ENCODE measurements around the gene SMPX. TPM values are rescaled to one million over a fixed set of nuclear protein-coding genes. Genes with fewer than 3 reads are reported as not detected.

The SMPX gene
- total and polyA plus RNA-seq, 2 experiments from 2014 or later: not detected

GRCh38 chrX:21745756-21746155, 12.2 kb downstream of the SMPX start (continued):
- TF ChIP-seq REST (IDR thresholded peaks at IDR 0.05; ENCODE audit: unreplicated experiment) (no peak), POLR2AphosphoS5 (IDR thresholded peaks at IDR 0.05; ENCODE audit: low read depth) (no peak), CREB1 (CRISPR knock-in tag; IDR thresholded peaks at IDR 0.05; ENCODE audit: low read depth) (no peak), EZH2phosphoT487 (IDR thresholded peaks at IDR 0.05; ENCODE audit: unreplicated experiment) (no peak)

GRCh38 chrX:21744721-21745120, 13.2 kb downstream of the SMPX start:
- no peaks in the 10 kb centered on the region for H4K20me1 ChIP-seq (replicated peaks; ENCODE audit: insufficient read depth)
- no peak overlapping the region for H3K4me3 ChIP-seq
- no peaks in the 10 kb centered on the region for H3K36me3 ChIP-seq (ENCODE audit: insufficient read depth)
- H3K4me2 ChIP-seq: no peak overlapping the region
- H2AFZ ChIP-seq: no peak overlapping the region
- no peak overlapping the region for H3K4me3 Mint-ChIP-seq
- no peak for ATAC-seq
- DNase-seq (ENCODE audit: low spot score): no peak
- H3K27ac ChIP-seq (ENCODE audit: low read depth): no peak overlapping the region
- no peaks in the 10 kb centered on the region for H3K79me2 ChIP-seq (replicated peaks; ENCODE audit: insufficient read depth)
- H3K27ac Mint-ChIP-seq: no peak overlapping the region
- no peaks in the 10 kb centered on the region for H3K27me3 Mint-ChIP-seq (ENCODE audit: insufficient read depth, low read depth, poor library complexity)
- H3K9me3 Mint-ChIP-seq: no peaks in the 10 kb centered on the region
- no peaks in the 10 kb centered on the region for H3F3A ChIP-seq (replicated peaks; ENCODE audit: low read depth)
- peaks cover 40% of the 10 kb centered on the region for H3K4me1 Mint-ChIP-seq
- H3K9me2 ChIP-seq (ENCODE audit: insufficient read depth): no peaks in the 10 kb centered on the region
- H3K27me3 ChIP-seq (ENCODE audit: insufficient read depth): no peaks in the 10 kb centered on the region
- H3K4me1 ChIP-seq (ENCODE audit: insufficient read depth): peaks cover 26% of the 10 kb centered on the region
- no peaks in the 10 kb centered on the region for H3K36me3 Mint-ChIP-seq (ENCODE audit: low read depth)
- TF ChIP-seq CTCF (conservative IDR thresholded peaks at IDR 0.05; ENCODE audit: low read depth in 2 of 2) (no peak), STAT1 (IDR thresholded peaks at IDR 0.05; ENCODE audit: unreplicated experiment) (no peak), CREB1 (CRISPR knock-in tag; IDR thresholded peaks at IDR 0.05; ENCODE audit: low read depth) (no peak), ZNF462 (CRISPR knock-in tag; IDR thresholded peaks at IDR 0.05) (no peak), JUNB (IDR thresholded peaks at IDR 0.05; ENCODE audit: unreplicated experiment) (no peak), EZH2phosphoT487 (IDR thresholded peaks at IDR 0.05; ENCODE audit: unreplicated experiment) (no peak), POLR2AphosphoS5 (IDR thresholded peaks at IDR 0.05; ENCODE audit: low read depth) (no peak), NANOG (IDR thresholded peaks at IDR 0.05; ENCODE audit: borderline replicate concordance) (no peak), EZH2 (IDR thresholded peaks at IDR 0.05; ENCODE audit: low read depth, unreplicated experiment) (no peak), ZNF114 (CRISPR knock-in tag; IDR thresholded peaks at IDR 0.05) (no peak), ETS1 (IDR thresholded peaks at IDR 0.05) (no peak)
